Activated CD8-positive, alpha-beta memory T cell treated with anti-CD3 and anti-CD28 coated beads for 24 hours (primary cell): ENCODE results near the gene GADD45G.

Experiments used
- DNase-seq: peaks from one replicate; pipeline ENCODE4 v3.0.0-alpha.2; 2020

Gene GADD45G

GRCh38 chr9:89655056-89655989 lies 50.5 kb downstream of the GADD45G start:
- DNase-seq = no peak
